HG03571 (cell line): ENCODE measurements around the gene USP13.

Experiments
- ATAC-seq: cut with Tn5 transposase; IDR thresholded peaks from one replicate; pipeline ENCODE4 v1.9.1; 2021; ENCODE audit not compliant: unreplicated experiment

The USP13 gene

GRCh38 chr3:179694731-179695130, 41.9 kb downstream of the USP13 start:
- no peak for ATAC-seq

DNA sequence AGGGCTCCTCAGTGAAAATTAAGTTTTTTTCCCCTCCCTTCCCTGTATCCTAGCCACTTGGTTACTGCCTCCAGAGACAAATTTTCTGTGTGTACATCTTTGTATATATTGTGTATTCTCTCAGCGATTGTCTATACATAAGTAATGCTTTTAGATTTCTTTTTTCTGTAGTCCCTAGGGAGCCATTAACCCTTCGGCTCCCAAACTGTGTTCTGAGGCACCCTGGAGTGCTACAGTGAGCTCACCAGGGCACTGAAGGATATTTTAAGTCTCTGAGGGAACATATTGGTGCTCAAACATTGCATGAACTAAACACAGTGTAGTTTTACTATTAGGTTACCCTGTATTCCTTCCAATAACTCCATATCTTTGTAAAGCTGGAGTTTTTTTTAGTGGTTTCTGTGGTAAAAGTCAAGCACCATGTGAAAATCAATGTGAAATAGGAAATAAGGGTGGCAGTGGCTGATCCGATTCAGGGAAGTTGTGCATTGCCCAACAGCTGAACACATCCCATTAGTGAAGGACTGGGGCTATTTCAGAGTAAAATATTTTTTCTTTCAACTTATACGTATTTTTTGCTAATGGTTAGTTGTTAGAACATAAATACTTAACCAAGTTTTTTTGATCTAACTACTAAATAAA, 43.0 kb downstream of the USP13 start:
- ATAC-seq = no peak

GRCh38 chr3:179697736-179698332, 45.0 kb downstream of the USP13 start:
- no peak for ATAC-seq

GRCh38 chr3:179700716-179701115, 47.9 kb downstream of the USP13 start:
- no peak for ATAC-seq

GRCh38 chr3:179701176-179701827, 48.5 kb downstream of the USP13 start:
- no peak for ATAC-seq

- no peak for ATAC-seq
These were observed 49.6 kb downstream of the USP13 start for GRCh38 chr3:179702271-179702947.

- no peak for ATAC-seq
These were observed 51.0 kb downstream of the USP13 start for GRCh38 chr3:179703816-179704215.

GRCh38 chr3:179706233-179706632, 53.4 kb downstream of the USP13 start:
- ATAC-seq = no peak

DNA sequence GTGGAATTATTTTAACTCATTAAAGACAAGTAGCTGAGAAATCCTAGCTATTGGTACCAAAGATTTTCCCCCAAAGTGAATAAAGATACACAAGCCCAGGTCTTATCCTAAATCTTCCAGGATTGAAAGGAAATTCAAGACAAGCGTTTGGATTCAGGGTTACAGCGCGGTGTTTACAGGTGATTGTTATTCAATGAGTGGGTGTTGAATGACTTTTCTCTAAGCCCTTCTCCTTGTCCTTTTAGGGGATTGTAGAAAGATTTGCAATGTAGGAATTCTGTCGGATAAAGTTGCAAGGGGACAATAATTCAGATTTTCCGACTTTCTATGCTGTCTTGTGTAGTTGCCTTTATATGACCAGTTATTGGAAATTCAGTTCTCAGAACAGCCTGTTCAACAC, 57.2 kb downstream of the USP13 start:
- no peak for ATAC-seq

- no peak for ATAC-seq
These were observed 60.8 kb downstream of the USP13 start for GRCh38 chr3:179713643-179714090.

GRCh38 chr3:179715582-179715981, 62.7 kb downstream of the USP13 start:
- no peak for ATAC-seq

DNA sequence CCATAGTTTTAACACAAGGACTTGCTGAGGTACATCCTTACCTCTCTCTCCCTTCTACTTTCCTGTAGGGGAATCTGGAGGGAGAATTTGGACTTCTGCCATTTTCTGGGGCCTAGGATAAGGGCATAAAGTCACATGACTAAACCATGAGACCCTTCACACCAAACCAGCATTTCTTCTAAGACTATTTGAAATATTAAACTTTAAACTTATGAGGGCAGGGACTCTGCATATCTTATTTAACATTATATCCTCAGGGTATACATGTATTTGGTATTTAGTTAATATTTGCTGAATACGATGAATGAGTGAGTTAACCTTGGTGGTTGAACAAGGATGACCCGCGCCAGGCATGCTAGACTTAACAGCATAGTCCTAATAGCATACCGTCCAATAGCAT, 63.4 kb downstream of the USP13 start:
- no peak for ATAC-seq

DNA sequence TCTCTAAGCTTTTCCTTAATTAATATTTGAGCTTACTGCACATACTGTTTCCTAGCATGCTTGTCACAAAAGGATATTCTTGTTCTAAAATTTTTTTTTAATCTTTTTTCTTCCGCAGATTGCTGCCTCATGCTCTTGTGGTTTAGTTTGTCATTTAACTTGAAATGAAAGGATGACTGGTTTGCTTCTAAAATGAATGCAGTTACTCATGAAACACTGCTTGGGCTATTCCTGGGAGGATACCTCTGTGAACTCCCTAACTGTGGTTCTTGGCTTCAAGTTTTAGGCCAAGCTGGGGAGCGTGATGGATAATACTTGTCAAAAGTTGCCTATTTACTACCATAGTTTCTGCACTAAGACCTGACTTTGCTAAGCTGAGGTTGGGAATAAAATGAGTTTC, 64.0 kb downstream of the USP13 start:
- ATAC-seq = no peak

GRCh38 chr3:179717219-179717618, 64.4 kb downstream of the USP13 start:
- ATAC-seq = no peak

- no peak for ATAC-seq
These were observed 66.4 kb downstream of the USP13 start for GRCh38 chr3:179719048-179719734.

- ATAC-seq = no peak
These were observed 67.4 kb downstream of the USP13 start for GRCh38 chr3:179720196-179720595.

DNA sequence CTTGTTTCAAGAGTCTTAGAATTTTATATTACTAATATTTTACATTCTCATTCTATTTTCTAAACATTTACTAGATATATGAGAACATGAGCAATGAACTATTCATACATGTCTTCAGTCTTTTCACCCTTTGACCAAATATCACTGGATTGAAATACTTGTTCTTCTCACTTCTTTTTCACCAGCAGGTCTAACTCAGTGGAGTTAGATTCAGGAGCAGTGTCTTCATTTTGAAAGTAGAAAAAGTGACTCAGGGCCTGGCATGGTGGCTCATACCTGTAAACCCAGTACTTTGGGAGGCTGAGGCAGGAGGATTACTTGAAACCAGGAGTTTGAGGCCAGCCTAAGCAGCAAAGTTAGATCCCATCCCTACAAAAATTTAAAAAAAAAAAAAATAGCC, 70.8 kb downstream of the USP13 start:
- ATAC-seq = no peak

DNA sequence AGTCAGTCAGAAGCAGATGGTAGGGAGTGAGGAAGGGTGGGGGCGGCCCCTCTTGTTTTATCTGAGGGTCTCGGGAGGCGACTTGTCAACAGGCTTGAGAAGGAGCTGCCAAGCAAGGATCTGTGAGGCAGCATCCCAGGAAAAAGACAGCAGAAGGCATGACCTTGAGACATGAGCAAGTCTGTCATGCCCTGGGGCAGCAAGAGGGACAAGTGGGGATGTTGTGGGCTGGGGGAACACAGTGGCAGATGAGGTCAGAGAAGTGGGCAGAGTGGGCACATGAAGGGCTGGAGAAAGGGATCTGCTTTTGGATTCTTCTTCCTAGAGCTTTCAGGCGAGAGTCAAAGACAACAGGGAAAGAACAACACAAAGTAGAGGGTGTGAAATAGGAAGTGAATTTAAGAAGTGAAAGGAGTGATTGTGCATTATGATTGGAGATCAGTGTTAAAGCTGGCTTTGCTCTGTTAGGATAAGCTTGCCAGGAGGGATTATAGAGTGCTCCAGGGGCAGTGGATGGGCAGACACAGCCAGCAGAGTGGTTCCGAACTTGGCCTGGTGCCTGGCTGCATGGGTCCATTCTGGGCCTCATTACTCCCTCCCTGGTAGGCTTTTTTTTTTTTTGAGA, 73.3 kb downstream of the USP13 start:
- no peak for ATAC-seq

- ATAC-seq = no peak
These were observed 76.2 kb downstream of the USP13 start for GRCh38 chr3:179729086-179729485.

DNA sequence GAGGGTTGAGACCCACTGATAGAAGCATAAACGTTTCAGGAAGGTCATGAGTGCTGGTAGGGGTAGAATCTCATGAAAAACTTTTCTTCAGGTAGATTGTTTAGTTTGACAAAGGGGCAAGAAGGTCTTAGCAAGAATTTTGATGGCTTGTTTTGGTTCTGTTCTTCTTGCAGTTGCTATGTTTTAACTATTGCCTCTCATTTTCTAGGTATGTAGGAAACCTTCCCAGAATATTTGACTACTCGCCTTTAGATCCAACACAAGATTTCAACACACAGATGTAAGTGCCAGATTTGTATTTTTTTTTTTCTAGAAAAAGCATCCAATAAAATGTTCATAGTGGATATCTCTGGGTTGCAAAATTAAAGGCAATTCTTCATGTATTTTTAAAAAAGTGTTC, 77.1 kb downstream of the USP13 start:
- ATAC-seq = no peak

- no peak for ATAC-seq
These were observed 77.7 kb downstream of the USP13 start for GRCh38 chr3:179730506-179730905.
